ENCODE measurements around the gene ZNG1A. TPM values are rescaled to one million over a fixed set of nuclear protein-coding genes. Genes with fewer than 3 reads are reported as not detected.
"Not testable (repeated sequence)": the region's sequence is repeated elsewhere in the genome, so short reads cannot be mapped to it uniquely, and the experiment has no call there.

ZNG1A gene
- total RNA-seq, 1 experiment from 2014 or later = 34.6 TPM

- BruUV-seq (replicated peaks); POLR2A ChIA-PET; H3K36me3 ChIP-seq (ENCODE audit: control insufficient read depth, insufficient read depth, low read length); H3K27ac Mint-ChIP-seq (ENCODE audit: unreplicated experiment); H3K4me1 Mint-ChIP-seq (ENCODE audit: low read depth, unreplicated experiment); CTCF ChIA-PET; H3K4me3 ChIP-seq (ENCODE audit: low read depth, low read length); H3K9me3 Mint-ChIP-seq (ENCODE audit: unreplicated experiment); H3K4me3 Mint-ChIP-seq (ENCODE audit: unreplicated experiment); DNase-seq; H3K4me1 ChIP-seq; H3K9me3 ChIP-seq; H3K36me3 Mint-ChIP-seq (ENCODE audit: insufficient read depth, unreplicated experiment); intact Hi-C loops (cut with micrococcal nuclease; ENCODE audit: unreplicated experiment); H3K27me3 Mint-ChIP-seq (ENCODE audit: insufficient read depth, unreplicated experiment); H3K27me3 ChIP-seq (replicated peaks; ENCODE audit: control insufficient read depth, insufficient read depth, low read length): not testable (repeated sequence)
These were observed 88.0 kb downstream of the ZNG1A start for GRCh38 chr9:90851-91250.

- H3K4me3 ChIP-seq (ENCODE audit: low read depth, low read length); H3K4me1 ChIP-seq; H3K27me3 ChIP-seq (replicated peaks; ENCODE audit: control insufficient read depth, insufficient read depth, low read length); H3K36me3 Mint-ChIP-seq (ENCODE audit: insufficient read depth, unreplicated experiment); H3K36me3 ChIP-seq (ENCODE audit: control insufficient read depth, insufficient read depth, low read length); H3K27ac Mint-ChIP-seq (ENCODE audit: unreplicated experiment); H3K9me3 ChIP-seq; H3K4me1 Mint-ChIP-seq (ENCODE audit: low read depth, unreplicated experiment); CTCF ChIA-PET; H3K4me3 Mint-ChIP-seq (ENCODE audit: unreplicated experiment); DNase-seq; POLR2A ChIA-PET; BruUV-seq (replicated peaks); intact Hi-C loops (cut with micrococcal nuclease; ENCODE audit: unreplicated experiment); H3K27me3 Mint-ChIP-seq (ENCODE audit: insufficient read depth, unreplicated experiment); H3K9me3 Mint-ChIP-seq (ENCODE audit: unreplicated experiment): not testable (repeated sequence)
These were observed 90.3 kb downstream of the ZNG1A start for GRCh38 chr9:88396-89037.

GRCh38 chr9:87860-88259 lies 91.0 kb downstream of the ZNG1A start:
- DNase-seq = not testable (repeated sequence)

GRCh38 chr9:87105-87504 lies 91.8 kb downstream of the ZNG1A start:
- H3K27me3 Mint-ChIP-seq (ENCODE audit: insufficient read depth, unreplicated experiment); POLR2A ChIA-PET; CTCF ChIA-PET; H3K4me3 Mint-ChIP-seq (ENCODE audit: unreplicated experiment); DNase-seq; H3K27ac Mint-ChIP-seq (ENCODE audit: unreplicated experiment); H3K4me3 ChIP-seq (ENCODE audit: low read depth, low read length); H3K9me3 ChIP-seq; H3K9me3 Mint-ChIP-seq (ENCODE audit: unreplicated experiment); H3K36me3 Mint-ChIP-seq (ENCODE audit: insufficient read depth, unreplicated experiment); intact Hi-C loops (cut with micrococcal nuclease; ENCODE audit: unreplicated experiment); H3K4me1 Mint-ChIP-seq (ENCODE audit: low read depth, unreplicated experiment); H3K27me3 ChIP-seq (replicated peaks; ENCODE audit: control insufficient read depth, insufficient read depth, low read length); H3K4me1 ChIP-seq; H3K36me3 ChIP-seq (ENCODE audit: control insufficient read depth, insufficient read depth, low read length); BruUV-seq (replicated peaks): not testable (repeated sequence)

More at GRCh38 chr9:87860-88259, 91.0 kb downstream of the ZNG1A start:
- H3K36me3 Mint-ChIP-seq (ENCODE audit: insufficient read depth, unreplicated experiment); H3K4me1 ChIP-seq; H3K4me3 Mint-ChIP-seq (ENCODE audit: unreplicated experiment); H3K36me3 ChIP-seq (ENCODE audit: control insufficient read depth, insufficient read depth, low read length); H3K27ac Mint-ChIP-seq (ENCODE audit: unreplicated experiment); H3K4me1 Mint-ChIP-seq (ENCODE audit: low read depth, unreplicated experiment); H3K9me3 Mint-ChIP-seq (ENCODE audit: unreplicated experiment); BruUV-seq (replicated peaks); H3K27me3 ChIP-seq (replicated peaks; ENCODE audit: control insufficient read depth, insufficient read depth, low read length); CTCF ChIA-PET; H3K9me3 ChIP-seq; H3K4me3 ChIP-seq (ENCODE audit: low read depth, low read length); POLR2A ChIA-PET; H3K27me3 Mint-ChIP-seq (ENCODE audit: insufficient read depth, unreplicated experiment); intact Hi-C loops (cut with micrococcal nuclease; ENCODE audit: unreplicated experiment): not testable (repeated sequence)

- BruUV-seq (replicated peaks); POLR2A ChIA-PET: not testable (repeated sequence)
These were observed 92.2 kb downstream of the ZNG1A start for GRCh38 chr9:86697-87096.

GRCh38 chr9:82932-83689 lies 95.7 kb downstream of the ZNG1A start:
- CTCF ChIA-PET; BruUV-seq (replicated peaks); H3K9me3 ChIP-seq; H3K4me1 ChIP-seq; POLR2A ChIA-PET; H3K9me3 Mint-ChIP-seq (ENCODE audit: unreplicated experiment); H3K4me3 ChIP-seq (ENCODE audit: low read depth, low read length); H3K27ac Mint-ChIP-seq (ENCODE audit: unreplicated experiment); intact Hi-C loops (cut with micrococcal nuclease; ENCODE audit: unreplicated experiment); H3K4me3 Mint-ChIP-seq (ENCODE audit: unreplicated experiment); H3K27me3 ChIP-seq (replicated peaks; ENCODE audit: control insufficient read depth, insufficient read depth, low read length); H3K36me3 Mint-ChIP-seq (ENCODE audit: insufficient read depth, unreplicated experiment); DNase-seq; H3K27me3 Mint-ChIP-seq (ENCODE audit: insufficient read depth, unreplicated experiment); H3K4me1 Mint-ChIP-seq (ENCODE audit: low read depth, unreplicated experiment); H3K36me3 ChIP-seq (ENCODE audit: control insufficient read depth, insufficient read depth, low read length): not testable (repeated sequence)

More at GRCh38 chr9:86697-87096, 92.2 kb downstream of the ZNG1A start:
- H3K4me3 ChIP-seq (ENCODE audit: low read depth, low read length); CTCF ChIA-PET; H3K27me3 Mint-ChIP-seq (ENCODE audit: insufficient read depth, unreplicated experiment); H3K4me1 ChIP-seq; H3K27me3 ChIP-seq (replicated peaks; ENCODE audit: control insufficient read depth, insufficient read depth, low read length); H3K36me3 ChIP-seq (ENCODE audit: control insufficient read depth, insufficient read depth, low read length); H3K4me1 Mint-ChIP-seq (ENCODE audit: low read depth, unreplicated experiment); DNase-seq; H3K27ac Mint-ChIP-seq (ENCODE audit: unreplicated experiment); H3K9me3 ChIP-seq; H3K36me3 Mint-ChIP-seq (ENCODE audit: insufficient read depth, unreplicated experiment); intact Hi-C loops (cut with micrococcal nuclease; ENCODE audit: unreplicated experiment); H3K9me3 Mint-ChIP-seq (ENCODE audit: unreplicated experiment); H3K4me3 Mint-ChIP-seq (ENCODE audit: unreplicated experiment): not testable (repeated sequence)

- H3K36me3 ChIP-seq (ENCODE audit: control insufficient read depth, insufficient read depth, low read length); H3K27ac Mint-ChIP-seq (ENCODE audit: unreplicated experiment); H3K36me3 Mint-ChIP-seq (ENCODE audit: insufficient read depth, unreplicated experiment); CTCF ChIA-PET; intact Hi-C loops (cut with micrococcal nuclease; ENCODE audit: unreplicated experiment); H3K4me1 ChIP-seq; DNase-seq; H3K9me3 Mint-ChIP-seq (ENCODE audit: unreplicated experiment); H3K4me1 Mint-ChIP-seq (ENCODE audit: low read depth, unreplicated experiment); BruUV-seq (replicated peaks); H3K4me3 ChIP-seq (ENCODE audit: low read depth, low read length); H3K27me3 ChIP-seq (replicated peaks; ENCODE audit: control insufficient read depth, insufficient read depth, low read length); H3K9me3 ChIP-seq; H3K4me3 Mint-ChIP-seq (ENCODE audit: unreplicated experiment); POLR2A ChIA-PET; H3K27me3 Mint-ChIP-seq (ENCODE audit: insufficient read depth, unreplicated experiment): not testable (repeated sequence)
These were observed 100.5 kb downstream of the ZNG1A start for GRCh38 chr9:78333-78732.
